KBM-7 (cell line): Measurements from ENCODE around the gene DHDDS.

ENCODE experiments used
- DNase-seq: peaks from one replicate; pipeline ENCODE4 v3.0.0-alpha.2; 2015
- in situ Hi-C: fragments of 300-500 bp; cut with MboI; formaldehyde crosslinking; loops from 2 replicates; pipeline ENCODE4 v1.14.3; 2020; ENCODE audit warnings: low sequenced_read_pairs, low pct_unique_long_range_greater_than_20kb, mixed read lengths

DHDDS gene

DNA sequence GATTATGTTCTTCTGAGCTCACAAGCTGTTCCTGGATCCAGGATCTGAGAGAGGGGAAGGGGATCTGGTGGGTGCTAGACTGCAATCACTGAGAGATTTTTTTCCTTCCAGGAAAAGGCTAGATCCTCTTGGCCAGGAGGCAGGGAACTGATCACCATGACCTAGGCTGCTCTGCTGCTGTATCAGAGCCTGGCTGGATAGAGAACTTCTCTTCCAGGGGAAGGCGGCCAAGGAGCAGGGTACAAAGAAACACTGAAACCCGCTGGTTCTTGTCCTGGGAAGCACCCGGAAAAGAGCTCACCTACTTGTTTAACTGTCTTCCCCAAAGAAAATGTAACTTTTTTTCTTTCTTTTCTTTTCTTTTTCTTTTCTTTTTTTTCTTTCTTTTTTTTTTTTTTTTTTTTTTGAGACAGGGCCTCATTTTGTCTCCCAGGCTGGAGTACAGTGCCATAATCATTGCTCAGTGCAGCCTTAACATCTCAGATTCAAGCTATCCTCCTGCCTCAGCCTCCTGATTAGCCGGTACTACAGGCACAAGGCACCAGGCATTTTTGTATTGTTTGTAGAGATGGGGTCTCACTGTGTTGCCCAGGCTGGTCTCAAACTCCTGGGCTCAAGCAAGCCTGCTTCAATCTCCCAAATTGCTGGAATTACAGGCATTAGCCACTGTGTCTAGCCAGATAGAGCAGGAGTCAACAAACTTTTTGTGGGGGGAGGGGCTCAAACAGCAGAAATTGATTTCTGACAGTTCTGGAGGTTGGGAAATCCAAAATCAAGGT lies 85.1 kb downstream of the DHDDS start:
- in situ Hi-C loops, result no loop called here
- no peak for DNase-seq

DNA sequence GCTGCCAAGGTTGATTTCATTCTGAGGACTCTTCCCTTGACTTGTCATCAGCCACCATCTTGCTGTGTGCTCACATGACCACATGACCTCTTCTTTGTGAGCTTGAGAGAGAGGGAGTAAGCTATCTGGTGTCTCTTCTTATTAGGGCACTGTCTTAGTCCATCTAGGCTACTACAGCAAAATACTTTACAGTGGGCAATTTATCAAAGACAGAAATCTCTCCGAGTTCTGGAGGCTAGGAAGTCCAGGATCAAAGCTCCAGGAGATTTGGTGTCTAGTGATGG lies 85.6 kb downstream of the DHDDS start:
- no peak for DNase-seq
- in situ Hi-C loops, result no loop called here

GRCh38 chr1:26518355-26518754 lies 86.2 kb downstream of the DHDDS start:
- no peak for DNase-seq
- in situ Hi-C loops, result no loop called here

GRCh38 chr1:26520339-26520738 lies 88.2 kb downstream of the DHDDS start:
- in situ Hi-C loops, result no loop called here
- no peak for DNase-seq
